Astrocyte (in vitro differentiated cells and primary cell): ENCODE results near the gene SNAPC3. TPM values are rescaled to one million over a fixed set of nuclear protein-coding genes. Genes with fewer than 3 reads are reported as not detected.

Source experiments
- DNase-seq: peaks from one replicate; pipeline ENCODE4 v3.0.0-alpha.2; 2010; ENCODE audit warnings: low read depth
- FAIRE-seq: peaks from 2 replicates; lab custom pipeline; 2011; peaks lifted over from hg19 to GRCh38; lab: Jason Lieb, UNC
- H2AFZ ChIP-seq: 2 replicates; pipeline ENCODE4 v1.6.0; 2012; ENCODE audit warnings: low read depth, low read length, inconsistent platforms
- H3K27ac ChIP-seq: 2 replicates; pipeline ENCODE4 v1.5.1; 2011; ENCODE audit warnings: low read depth, low read length, inconsistent platforms
- H3K27me3 ChIP-seq: 2 replicates; pipeline ENCODE4 v1.6.0; 2011; ENCODE audit warnings: low read length, inconsistent platforms; ENCODE audit not compliant: insufficient read depth
- H3K36me3 ChIP-seq: 2 replicates; pipeline ENCODE4 v1.5.1; 2011; ENCODE audit warnings: low read length, inconsistent platforms; ENCODE audit not compliant: insufficient read depth
- H3K4me1 ChIP-seq: 2 replicates; pipeline ENCODE4 v1.5.1; 2011; ENCODE audit warnings: low read length, inconsistent platforms; ENCODE audit not compliant: insufficient read depth
- H3K4me2 ChIP-seq: 2 replicates; pipeline ENCODE4 v1.6.0; 2012; ENCODE audit warnings: low read length, inconsistent platforms
- H3K4me3 ChIP-seq: 2 replicates; pipeline ENCODE4 v1.5.1; 2011; ENCODE audit warnings: low read depth, mild to moderate bottlenecking, low read length, inconsistent platforms; ENCODE audit not compliant: insufficient read depth
- H3K79me2 ChIP-seq: 2 replicates; pipeline ENCODE4 v1.6.0; 2012; ENCODE audit warnings: mild to moderate bottlenecking, low read length, inconsistent platforms; ENCODE audit not compliant: insufficient read depth
- H3K9ac ChIP-seq: 2 replicates; pipeline ENCODE4 v1.6.0; 2012; ENCODE audit warnings: mild to moderate bottlenecking, low read length, inconsistent platforms
- H3K9me3 ChIP-seq: 2 replicates; pipeline ENCODE4 v1.5.1; 2012; ENCODE audit warnings: low read depth, mild to moderate bottlenecking, low read length, inconsistent platforms; ENCODE audit not compliant: insufficient read depth
- H4K20me1 ChIP-seq: 2 replicates; pipeline ENCODE4 v1.6.0; 2012; ENCODE audit warnings: low read length, inconsistent platforms; ENCODE audit not compliant: insufficient read depth
- H3K27ac Mint-ChIP-seq: one replicate; pipeline ENCODE4 v1.8.0; 2021; ENCODE audit warnings: mild to moderate bottlenecking, mixed read lengths; ENCODE audit not compliant: unreplicated experiment
- H3K27me3 Mint-ChIP-seq: one replicate; pipeline ENCODE4 v1.8.0; 2021; ENCODE audit warnings: low read depth, mixed read lengths; ENCODE audit not compliant: unreplicated experiment
- H3K36me3 Mint-ChIP-seq: one replicate; pipeline ENCODE4 v1.8.0; 2021; ENCODE audit warnings: low read depth, mixed read lengths; ENCODE audit not compliant: unreplicated experiment
- H3K4me1 Mint-ChIP-seq: one replicate; pipeline ENCODE4 v1.8.0; 2021; ENCODE audit warnings: low read depth, mixed read lengths; ENCODE audit not compliant: unreplicated experiment
- H3K4me3 Mint-ChIP-seq: one replicate; pipeline ENCODE4 v1.8.0; 2021; ENCODE audit warnings: mild to moderate bottlenecking, moderate library complexity, mixed read lengths; ENCODE audit not compliant: unreplicated experiment
- H3K9me3 Mint-ChIP-seq: one replicate; pipeline ENCODE4 v1.8.0; 2021; ENCODE audit warnings: mild to moderate bottlenecking, mixed read lengths; ENCODE audit not compliant: unreplicated experiment
- EZH2 ChIP-seq: IDR thresholded peaks from 2 replicates; pipeline ENCODE4 v1.6.1; 2012; ENCODE audit warnings: mild to moderate bottlenecking, low read length, inconsistent platforms; ENCODE audit not compliant: insufficient read depth
- total RNA-seq: library from RNA; stranded (reverse); gene quantifications from 2 replicates; pipeline ENCODE4 v1.2.1, GENCODE V29; 2021
- TF ChIP-seq, protein P1 (sequence below): IDR thresholded peaks from 2 replicates; pipeline ENCODE4 v1.5.1; 2011; ENCODE audit warnings: low read depth, mild to moderate bottlenecking, inconsistent platforms, low read length, moderate library complexity; ENCODE audit not compliant: insufficient read depth

The SNAPC3 gene
- total RNA-seq, 1 donor from 2014 or later = 40.3 TPM

DNA sequence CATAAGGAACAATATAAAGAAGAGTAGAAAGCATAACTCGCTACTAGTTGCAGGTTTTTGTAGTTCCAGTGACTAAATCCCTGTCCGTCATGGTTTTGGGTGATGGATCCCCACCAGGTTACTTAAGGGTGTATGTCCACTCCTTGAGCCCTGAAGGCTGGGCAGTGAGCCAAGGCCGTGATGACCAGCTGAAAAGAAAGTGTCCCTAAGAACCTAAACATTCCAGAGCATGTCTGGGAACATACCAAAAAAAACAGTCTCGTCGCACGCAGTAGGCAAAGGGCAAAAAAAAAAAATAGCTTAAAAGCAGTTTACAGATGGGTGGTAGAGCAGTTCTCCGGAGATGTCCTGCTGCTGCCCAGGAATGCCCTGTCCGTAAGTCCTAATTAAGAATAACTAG lies 21.4 kb upstream of the SNAPC3 start:
- Mint-ChIP-seq H3K4me3 (no peak overlapping the region), H3K9me3 (no peaks in the 10 kb centered on the region), H3K4me1 (no peaks in the 10 kb centered on the region), H3K36me3 (peaks cover 2% of the 10 kb centered on the region), H3K27me3 (no peaks in the 10 kb centered on the region), H3K27ac (no peak overlapping the region)
- FAIRE-seq (no peak), DNase-seq (no peak)
- Histone ChIP-seq H3K4me3 (peak overlapping the region; percentile 8), H3K9me3 (no peaks in the 10 kb centered on the region), H3K27ac (no peak overlapping the region), H3K4me2 (peak overlapping the region; percentile 61), H3K9ac (no peak overlapping the region), H2AFZ (peak overlapping the region; percentile 35), H3K79me2 (no peaks in the 10 kb centered on the region), H3K4me1 (no peaks in the 10 kb centered on the region), H3K27me3 (no peaks in the 10 kb centered on the region), H3K36me3 (no peaks in the 10 kb centered on the region), H4K20me1 (no peaks in the 10 kb centered on the region)
- TF ChIP-seq, protein P1, sequence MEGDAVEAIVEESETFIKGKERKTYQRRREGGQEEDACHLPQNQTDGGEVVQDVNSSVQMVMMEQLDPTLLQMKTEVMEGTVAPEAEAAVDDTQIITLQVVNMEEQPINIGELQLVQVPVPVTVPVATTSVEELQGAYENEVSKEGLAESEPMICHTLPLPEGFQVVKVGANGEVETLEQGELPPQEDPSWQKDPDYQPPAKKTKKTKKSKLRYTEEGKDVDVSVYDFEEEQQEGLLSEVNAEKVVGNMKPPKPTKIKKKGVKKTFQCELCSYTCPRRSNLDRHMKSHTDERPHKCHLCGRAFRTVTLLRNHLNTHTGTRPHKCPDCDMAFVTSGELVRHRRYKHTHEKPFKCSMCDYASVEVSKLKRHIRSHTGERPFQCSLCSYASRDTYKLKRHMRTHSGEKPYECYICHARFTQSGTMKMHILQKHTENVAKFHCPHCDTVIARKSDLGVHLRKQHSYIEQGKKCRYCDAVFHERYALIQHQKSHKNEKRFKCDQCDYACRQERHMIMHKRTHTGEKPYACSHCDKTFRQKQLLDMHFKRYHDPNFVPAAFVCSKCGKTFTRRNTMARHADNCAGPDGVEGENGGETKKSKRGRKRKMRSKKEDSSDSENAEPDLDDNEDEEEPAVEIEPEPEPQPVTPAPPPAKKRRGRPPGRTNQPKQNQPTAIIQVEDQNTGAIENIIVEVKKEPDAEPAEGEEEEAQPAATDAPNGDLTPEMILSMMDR = no peak
- no peak for TF ChIP-seq EZH2

DNA sequence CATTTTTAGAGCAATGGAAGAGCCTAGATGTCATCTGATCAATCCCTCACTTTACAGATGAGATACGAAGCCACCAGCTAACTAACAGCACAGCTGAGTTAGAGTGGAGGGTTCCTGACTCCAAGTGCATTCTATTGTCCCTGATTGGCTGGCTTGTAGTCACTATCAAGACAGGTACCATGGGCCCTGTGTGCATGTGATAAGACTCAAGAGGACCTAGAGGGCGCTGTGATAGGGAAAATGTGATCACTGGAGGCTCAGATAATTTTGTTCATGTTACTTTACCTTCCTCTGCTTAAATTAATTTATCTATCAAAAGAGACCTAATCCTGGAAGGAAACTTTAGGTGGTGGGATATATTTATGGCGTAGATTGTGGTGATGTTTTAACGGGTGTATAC lies 19.5 kb upstream of the SNAPC3 start:
- Histone ChIP-seq H2AFZ (no peak overlapping the region), H3K27ac (no peak overlapping the region), H3K4me3 (no peak overlapping the region), H4K20me1 (no peaks in the 10 kb centered on the region), H3K27me3 (no peaks in the 10 kb centered on the region), H3K4me1 (no peaks in the 10 kb centered on the region), H3K79me2 (no peaks in the 10 kb centered on the region), H3K4me2 (no peak overlapping the region), H3K36me3 (no peaks in the 10 kb centered on the region), H3K9ac (no peak overlapping the region), H3K9me3 (no peaks in the 10 kb centered on the region)
- H3K9me3 Mint-ChIP-seq = no peaks in the 10 kb centered on the region
- H3K36me3 Mint-ChIP-seq = peaks cover 2% of the 10 kb centered on the region
- no peaks in the 10 kb centered on the region for H3K27me3 Mint-ChIP-seq
- H3K27ac Mint-ChIP-seq = no peak overlapping the region
- no peak overlapping the region for H3K4me3 Mint-ChIP-seq
- DNase-seq (no peak), FAIRE-seq (no peak)
- no peak for TF ChIP-seq EZH2
- TF ChIP-seq, protein P1 = no peak
- no peaks in the 10 kb centered on the region for H3K4me1 Mint-ChIP-seq

DNA sequence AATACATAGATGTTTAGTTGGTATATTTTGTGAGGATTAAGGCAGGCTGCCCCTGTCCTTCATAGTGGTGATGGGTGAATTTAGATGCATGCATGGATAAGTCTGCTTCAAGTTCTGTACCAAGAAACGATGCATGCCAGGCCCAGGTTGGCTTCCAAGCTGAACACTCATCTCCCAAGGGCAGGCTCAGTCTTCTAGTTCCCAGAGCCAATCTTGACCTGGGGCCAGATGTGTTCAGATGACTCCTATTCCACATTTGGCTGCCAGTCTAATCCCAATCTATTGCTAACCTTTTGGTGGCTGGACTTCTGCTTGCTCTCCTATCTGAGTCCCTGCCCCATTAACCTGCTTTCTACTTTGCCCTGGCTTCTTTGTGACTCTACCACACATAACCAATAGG lies 18.5 kb upstream of the SNAPC3 start:
- no peaks in the 10 kb centered on the region for H3K9me3 Mint-ChIP-seq
- no peak overlapping the region for H2AFZ ChIP-seq
- H3K4me3 ChIP-seq = no peak overlapping the region
- no peaks in the 10 kb centered on the region for H4K20me1 ChIP-seq
- H3K36me3 Mint-ChIP-seq = peaks cover 2% of the 10 kb centered on the region
- H3K27ac Mint-ChIP-seq = no peak overlapping the region
- no peaks in the 10 kb centered on the region for H3K27me3 ChIP-seq
- no peaks in the 10 kb centered on the region for H3K79me2 ChIP-seq
- H3K4me1 Mint-ChIP-seq = no peaks in the 10 kb centered on the region
- no peak overlapping the region for H3K4me2 ChIP-seq
- H3K4me1 ChIP-seq = no peaks in the 10 kb centered on the region
- H3K36me3 ChIP-seq = no peaks in the 10 kb centered on the region
- H3K27me3 Mint-ChIP-seq = no peaks in the 10 kb centered on the region
- no peak overlapping the region for H3K27ac ChIP-seq
- no peaks in the 10 kb centered on the region for H3K9me3 ChIP-seq
- FAIRE-seq (no peak), DNase-seq (no peak)
- H3K4me3 Mint-ChIP-seq = no peak overlapping the region
- H3K9ac ChIP-seq = no peak overlapping the region
- no peak for TF ChIP-seq EZH2
- TF ChIP-seq, protein P1 = no peak
